ENCODE results near the gene RECK. TPM values are rescaled to one million over a fixed set of nuclear protein-coding genes. Genes with fewer than 3 reads are reported as not detected.
"Not testable (repeated sequence)": the region's sequence is repeated elsewhere in the genome, so short reads cannot be mapped to it uniquely, and the experiment has no call there.

Gene RECK, protein sequence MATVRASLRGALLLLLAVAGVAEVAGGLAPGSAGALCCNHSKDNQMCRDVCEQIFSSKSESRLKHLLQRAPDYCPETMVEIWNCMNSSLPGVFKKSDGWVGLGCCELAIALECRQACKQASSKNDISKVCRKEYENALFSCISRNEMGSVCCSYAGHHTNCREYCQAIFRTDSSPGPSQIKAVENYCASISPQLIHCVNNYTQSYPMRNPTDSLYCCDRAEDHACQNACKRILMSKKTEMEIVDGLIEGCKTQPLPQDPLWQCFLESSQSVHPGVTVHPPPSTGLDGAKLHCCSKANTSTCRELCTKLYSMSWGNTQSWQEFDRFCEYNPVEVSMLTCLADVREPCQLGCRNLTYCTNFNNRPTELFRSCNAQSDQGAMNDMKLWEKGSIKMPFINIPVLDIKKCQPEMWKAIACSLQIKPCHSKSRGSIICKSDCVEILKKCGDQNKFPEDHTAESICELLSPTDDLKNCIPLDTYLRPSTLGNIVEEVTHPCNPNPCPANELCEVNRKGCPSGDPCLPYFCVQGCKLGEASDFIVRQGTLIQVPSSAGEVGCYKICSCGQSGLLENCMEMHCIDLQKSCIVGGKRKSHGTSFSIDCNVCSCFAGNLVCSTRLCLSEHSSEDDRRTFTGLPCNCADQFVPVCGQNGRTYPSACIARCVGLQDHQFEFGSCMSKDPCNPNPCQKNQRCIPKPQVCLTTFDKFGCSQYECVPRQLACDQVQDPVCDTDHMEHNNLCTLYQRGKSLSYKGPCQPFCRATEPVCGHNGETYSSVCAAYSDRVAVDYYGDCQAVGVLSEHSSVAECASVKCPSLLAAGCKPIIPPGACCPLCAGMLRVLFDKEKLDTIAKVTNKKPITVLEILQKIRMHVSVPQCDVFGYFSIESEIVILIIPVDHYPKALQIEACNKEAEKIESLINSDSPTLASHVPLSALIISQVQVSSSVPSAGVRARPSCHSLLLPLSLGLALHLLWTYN
- 10 to 100 TPM; 20.1 to 30.3 TPM for total RNA-seq
- long read RNA-seq, donor 1, full-length matches to known transcripts = 3 of 15 reads
- long read RNA-seq, donor 1, partial matches to known transcripts = 8 of 15 reads
- long read RNA-seq, donor 1, other reads (novel, unspliced or antisense) = 4 of 15 reads
- long read RNA-seq, donor 2, partial matches to known transcripts = 5 of 18 reads
- long read RNA-seq, donor 2, other reads (novel, unspliced or antisense) = 10 of 18 reads

DNA sequence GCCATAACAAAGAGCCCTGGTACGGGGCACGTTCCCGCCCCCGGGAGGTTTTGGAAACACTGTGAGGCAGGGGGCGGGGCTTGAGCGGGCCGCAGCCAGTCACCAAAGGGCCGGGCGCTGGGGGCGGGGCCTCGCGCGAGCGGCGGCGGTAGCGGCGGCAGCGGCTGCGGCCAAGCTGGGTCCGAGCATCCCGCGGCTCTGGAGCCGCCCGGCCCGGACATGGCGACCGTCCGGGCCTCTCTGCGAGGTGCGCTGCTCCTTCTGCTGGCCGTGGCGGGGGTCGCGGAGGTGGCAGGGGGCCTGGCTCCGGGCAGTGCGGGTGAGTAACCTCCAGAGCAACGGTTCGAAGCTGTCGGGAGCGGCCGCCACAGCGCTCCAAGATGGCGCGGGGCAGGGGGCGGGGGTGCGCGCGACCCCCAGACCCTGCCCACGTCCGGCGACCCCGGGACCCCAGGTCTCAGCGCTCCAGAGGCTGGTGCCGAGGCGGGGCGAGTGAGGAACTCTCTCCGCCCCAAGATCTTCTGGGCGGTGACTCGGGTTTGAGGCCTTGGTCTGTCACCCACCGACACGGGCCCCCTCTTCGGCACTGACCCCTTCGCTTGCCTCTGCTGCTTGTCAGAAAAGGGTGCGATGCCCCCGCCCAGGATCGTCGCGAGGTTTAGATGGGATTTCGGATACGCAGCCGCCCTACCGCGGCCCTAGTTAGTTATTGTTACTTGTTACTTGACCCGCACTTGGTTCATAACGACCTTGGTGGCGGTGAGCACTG lies at the start of gene RECK:
RECK (plus strand) TSS at position 134 of the 769 bp plus-strand sequence; CDS start at position 220, 86 bp downstream.
- intact Hi-C loops (cut with DNase I) = loop anchor here in 1 of 2 donors (10.0 kb wide), 1 partner anchor 128 kb away; the partner anchor contains the start of gene CCIN
- DNase-seq (ENCODE audit: low spot score) = peak; percentile 96

DNA sequence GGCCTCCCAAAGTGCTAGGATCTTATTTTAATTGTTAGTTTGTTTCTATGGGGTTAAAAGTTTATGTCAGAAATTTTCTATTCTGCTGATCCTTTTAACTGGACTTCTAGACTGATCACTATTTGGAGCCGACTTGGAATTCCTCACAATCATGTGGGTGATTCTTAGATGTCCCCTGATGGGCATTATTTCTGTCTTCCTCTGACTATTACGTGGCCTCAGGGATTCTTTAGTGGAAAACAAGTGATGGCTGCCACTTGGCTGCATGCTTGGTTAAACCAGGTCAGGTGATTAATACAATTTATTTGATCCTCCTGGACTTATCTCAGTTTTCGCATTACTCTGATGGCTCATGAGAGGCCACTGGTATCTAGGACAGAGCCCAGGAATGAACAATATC lies 46.6 kb upstream of the RECK start:
- no peak for DNase-seq (ENCODE audit: low spot score)
- intact Hi-C loops (cut with DNase I) = no loop called here

DNA sequence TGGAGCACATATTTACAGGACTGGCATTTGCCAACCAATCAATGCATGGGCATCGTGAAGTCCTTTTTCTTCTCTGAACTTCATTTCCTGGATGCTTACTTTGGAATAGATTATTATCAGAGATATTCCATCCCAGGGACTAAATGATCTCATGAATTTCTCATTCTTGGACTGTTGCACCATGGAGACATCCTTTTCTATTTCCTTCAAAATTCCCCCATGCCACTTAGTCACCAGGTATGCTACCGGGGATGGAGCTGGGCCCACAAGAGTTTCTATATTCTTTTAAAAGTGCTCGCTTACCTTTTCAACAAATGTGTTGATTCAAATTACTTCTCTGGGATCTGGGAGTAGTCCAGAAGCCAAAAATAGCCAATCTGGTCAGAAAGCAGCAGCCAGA lies 43.6 kb upstream of the RECK start:
- intact Hi-C loops (cut with DNase I); DNase-seq (ENCODE audit: low spot score): not testable (repeated sequence)

DNA sequence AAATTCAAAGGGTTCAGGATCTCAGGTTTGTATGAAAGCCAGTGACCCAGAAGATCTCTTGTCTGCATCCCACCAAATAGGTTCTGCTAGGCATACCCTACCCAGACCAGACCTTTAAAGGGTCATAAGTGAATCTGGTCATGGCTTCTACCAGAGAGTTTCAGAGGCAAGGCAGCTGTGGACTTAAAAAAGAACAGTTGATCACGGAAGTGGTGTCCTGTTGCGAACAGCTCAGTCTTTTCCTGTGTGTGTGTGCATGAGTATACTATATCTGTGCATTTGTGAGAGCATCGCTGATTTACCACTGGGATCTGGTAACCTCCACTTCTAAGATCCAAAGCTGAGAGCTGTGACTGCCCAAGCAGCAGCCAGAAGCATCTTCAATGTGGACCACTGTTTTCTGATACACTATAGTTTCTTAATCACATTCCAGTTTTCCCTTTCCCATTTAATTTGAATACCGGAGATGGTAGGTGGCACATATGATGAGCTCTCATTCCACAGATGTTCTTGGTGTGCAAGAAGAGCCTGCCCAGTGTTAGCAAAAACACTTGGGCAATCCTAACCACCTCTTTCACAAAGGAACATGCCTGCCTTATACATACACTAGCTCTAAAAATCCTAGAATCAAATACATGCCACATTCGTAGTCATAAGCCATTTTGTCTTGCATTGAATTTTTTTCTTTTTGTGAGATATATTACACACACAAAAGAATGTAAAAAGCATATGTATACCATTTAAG lies 42.6 kb upstream of the RECK start:
- DNase-seq (ENCODE audit: low spot score) = no peak
- intact Hi-C loops (cut with DNase I) = no loop called here

DNA sequence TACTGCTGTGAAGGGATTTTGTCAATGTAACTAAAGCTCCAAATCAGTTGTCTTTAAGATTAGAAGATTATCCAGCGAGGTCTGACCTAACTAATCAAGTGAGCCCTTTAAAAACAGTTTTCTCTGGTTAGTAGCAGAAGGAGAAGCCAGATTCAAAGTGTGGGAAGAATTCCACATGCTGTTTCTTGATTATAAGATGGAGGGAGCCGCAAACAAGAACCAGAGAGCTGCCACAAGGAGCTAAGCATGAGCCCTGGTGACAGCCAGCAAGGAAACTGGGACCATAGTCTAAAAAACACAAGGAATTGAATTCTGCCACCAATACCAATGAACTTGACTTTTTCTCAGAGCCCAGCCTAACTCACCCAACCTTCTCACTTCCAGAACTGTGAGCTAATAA lies 41.8 kb upstream of the RECK start:
- intact Hi-C loops (cut with DNase I) = no loop called here
- DNase-seq (ENCODE audit: low spot score) = no peak

DNA sequence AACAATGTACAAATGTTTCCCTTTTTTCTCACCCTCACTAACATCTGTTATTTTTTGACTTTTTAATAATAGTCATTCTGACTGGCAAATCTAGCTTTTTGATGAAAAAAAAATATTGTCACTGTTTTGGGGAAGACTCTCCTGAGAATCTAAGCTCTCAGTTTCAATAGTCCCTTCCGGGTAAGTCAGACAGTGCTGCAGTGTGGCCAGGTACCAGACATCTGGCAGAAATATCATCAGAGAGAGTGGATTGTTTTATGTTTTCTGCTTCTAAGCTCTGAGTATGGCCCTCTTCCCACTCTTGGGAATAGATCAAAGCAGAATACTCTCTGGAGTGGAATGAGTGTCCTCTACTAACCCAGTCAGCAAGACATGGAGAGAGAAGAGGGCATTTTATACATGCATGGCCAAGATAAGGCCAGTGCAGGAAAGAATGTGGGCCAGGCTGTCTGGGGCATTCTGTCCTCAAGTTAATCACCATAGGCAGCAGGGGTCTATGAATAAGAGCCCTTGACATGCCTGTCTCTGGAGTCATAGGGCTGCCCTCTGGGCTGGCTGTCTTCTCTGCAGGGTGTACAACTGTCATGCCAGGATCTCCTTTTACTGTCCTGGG lies 40.2 kb upstream of the RECK start:
- no peak for DNase-seq (ENCODE audit: low spot score)

DNA sequence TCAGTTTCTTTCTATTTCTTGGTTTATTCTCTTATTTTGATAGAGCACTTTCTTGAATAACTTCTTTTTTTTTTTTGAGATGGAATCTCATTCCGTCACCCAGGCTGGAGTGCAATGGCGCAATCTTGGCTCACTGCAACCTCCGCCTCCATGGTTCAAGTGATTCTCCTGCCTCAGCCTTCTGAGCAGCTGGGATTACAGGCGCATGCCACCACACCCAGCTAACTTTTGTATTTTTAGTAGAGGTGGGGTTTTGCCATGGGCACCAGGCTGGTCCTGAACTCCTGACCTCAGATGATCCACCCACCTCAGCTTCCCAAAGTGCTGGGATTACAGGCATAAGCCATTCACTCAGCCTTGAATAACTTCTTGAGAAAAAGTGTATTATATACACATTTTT lies 39.7 kb upstream of the RECK start:
- intact Hi-C loops (cut with DNase I); DNase-seq (ENCODE audit: low spot score): not testable (repeated sequence)

More for the DNA sequence above, 40.2 kb upstream of the RECK start:
- intact Hi-C loops (cut with DNase I) = no loop called here

DNA sequence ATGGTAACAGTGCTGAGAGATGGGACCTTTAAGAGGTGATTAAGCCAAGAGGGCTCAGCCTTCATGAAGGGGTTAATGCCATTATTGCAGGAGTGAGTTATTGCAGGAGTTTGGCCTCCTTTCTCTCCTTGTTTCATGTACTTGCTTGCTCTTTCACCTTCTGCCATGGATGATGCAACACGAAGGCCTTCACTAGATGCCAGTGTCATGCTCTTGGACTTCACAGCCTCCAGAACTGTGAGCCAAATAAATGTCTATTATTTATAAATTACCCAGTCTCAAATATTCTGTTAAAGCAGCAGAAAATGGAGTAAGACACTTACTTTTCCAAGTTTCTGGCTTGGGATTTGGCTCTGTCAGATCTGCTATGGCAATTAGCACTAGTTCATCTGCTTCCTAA lies 38.4 kb upstream of the RECK start:
- DNase-seq (ENCODE audit: low spot score) = no peak
- intact Hi-C loops (cut with DNase I) = no loop called here

DNA sequence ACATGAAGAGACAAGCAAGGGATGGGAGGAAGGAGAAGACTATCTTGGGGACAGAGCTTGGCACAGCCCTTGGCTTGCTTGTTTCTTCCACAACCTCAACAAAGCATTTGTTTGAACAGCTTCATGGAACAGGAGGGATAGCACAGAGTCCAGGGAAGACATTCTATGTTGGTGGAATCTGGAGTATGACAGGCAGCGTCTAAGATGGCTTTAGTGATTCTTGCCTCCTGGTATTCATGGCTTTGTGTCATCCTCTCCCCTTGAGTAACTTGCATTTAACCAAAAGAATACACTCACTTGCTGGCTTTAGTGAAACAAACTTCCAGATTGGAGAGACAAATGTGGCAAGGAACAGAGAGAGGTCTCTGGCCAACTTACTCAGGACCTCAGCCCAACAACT lies 30.8 kb upstream of the RECK start:
- intact Hi-C loops (cut with DNase I) = no loop called here
- DNase-seq (ENCODE audit: low spot score) = no peak

DNA sequence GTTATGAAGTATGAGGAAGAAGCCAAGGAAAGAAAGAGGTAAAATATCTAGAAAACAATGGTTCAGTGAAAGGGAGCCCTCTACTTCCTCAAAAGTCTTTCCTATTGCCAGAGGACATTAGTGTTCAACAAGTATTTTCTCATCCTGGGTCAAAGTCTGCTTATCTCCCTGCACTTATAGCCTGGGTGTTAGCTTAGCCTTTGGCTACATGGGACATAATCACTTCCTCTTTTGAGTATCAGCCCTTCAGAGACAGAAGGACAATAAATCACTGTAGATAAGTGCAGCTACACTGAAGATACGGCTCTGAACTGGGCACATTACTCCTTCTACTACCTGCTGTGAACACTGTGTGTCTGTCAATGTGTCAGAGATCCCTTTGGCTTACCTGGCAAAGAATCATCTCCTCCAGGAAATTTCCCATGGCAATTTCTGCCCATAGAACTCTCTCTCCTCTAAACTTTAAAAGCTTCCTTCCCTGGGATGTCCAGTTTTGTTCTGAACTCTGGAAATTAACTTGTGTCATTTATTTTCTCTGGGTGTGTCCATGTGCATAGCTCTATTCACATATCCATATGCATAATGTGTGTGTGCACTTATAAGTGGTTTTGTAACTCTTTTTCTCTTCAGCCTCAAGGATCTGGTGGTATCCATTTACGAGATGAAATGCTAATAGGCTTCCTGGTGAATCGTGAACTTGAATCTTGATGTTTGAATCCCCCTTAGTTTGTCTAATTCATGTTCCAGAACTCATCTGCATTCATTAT lies 30.0 kb upstream of the RECK start:
- intact Hi-C loops (cut with DNase I) = no loop called here

DNA sequence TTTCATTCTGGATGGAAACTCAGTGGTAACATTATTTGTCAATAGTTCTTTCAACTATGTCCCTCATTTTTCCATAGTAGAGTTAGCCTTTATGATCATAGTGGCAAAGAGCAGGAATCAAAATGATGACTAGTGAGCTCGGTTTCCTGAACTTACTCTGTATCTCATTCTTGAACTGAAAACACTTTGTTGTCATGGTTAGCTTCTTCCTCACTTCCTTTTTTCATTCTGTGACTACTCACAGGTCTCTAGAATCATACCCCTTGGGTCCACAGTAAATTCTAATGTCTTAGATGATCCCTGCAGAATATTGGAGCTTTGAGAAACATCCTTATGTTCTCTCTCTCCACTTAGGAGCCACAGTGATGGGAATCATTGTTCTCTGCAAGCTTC lies 29.4 kb upstream of the RECK start:
- intact Hi-C loops (cut with DNase I) = no loop called here
- DNase-seq (ENCODE audit: low spot score) = no peak

More for the DNA sequence above, 30.0 kb upstream of the RECK start:
- no peak for DNase-seq (ENCODE audit: low spot score)

DNA sequence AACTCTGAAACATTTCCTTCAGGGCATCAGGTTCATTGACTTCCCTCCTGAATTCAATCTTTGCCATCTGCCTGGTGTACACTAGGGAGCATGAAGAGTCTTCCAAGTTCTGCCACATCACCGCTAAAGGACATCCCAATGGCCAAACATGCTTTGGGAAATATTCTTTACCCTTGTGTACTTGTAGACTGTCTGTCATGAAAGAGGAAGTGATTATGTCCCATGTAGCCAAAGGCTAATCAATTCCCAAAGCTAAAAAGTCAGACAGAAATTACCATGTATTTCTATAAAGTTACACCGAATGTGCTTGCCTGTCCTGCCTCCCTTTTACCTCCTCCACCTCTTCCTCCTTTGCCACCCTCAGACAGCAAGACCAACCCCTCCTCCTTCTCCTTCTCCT lies 28.9 kb upstream of the RECK start:
- intact Hi-C loops (cut with DNase I) = no loop called here
- DNase-seq (ENCODE audit: low spot score) = no peak

DNA sequence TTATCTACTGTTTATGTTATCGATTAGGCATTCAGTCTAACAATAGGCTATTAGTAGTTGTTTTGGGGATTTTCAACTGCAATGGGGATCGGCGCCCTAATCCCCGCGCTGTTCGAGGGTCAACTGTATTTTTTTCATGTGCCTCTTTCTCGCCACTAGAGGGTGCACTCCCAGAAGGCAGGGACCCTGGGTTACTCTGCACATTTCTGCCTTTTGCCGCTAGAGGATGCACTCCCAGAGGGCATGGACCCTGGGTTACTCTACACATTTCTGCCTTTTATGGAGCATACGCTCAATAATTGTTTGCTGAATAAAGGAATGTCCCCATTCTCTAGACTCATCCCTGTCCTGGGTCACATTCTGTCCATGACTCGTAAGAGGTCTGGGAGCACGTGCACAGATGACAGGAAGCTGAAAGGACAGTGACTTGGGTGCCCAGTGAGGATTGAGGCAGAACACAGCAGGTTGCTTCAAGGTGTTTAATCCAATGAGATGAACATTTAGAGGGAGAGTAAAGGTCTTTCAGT lies 27.9 kb upstream of the RECK start:
- intact Hi-C loops (cut with DNase I) = no loop called here
- no peak for DNase-seq (ENCODE audit: low spot score)

DNA sequence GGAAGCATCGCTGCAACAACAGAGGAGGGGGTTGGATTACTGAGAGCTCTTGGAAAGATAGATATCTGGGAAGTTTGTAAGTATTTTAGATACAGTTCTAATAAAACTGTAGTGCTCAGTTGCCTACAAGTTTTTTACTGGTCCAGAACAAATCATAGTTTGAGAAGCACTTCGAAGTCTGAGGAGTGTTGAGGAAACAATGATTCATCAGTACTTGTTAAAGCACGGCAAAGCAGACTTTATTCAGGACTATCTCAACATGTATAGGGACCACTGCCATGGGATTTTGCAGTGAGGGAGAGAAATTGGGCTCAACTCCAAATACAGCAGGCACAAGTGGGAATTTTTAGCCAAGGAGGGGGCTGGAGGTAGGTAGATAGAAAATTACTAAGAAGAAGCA lies 25.3 kb upstream of the RECK start:
- DNase-seq (ENCODE audit: low spot score) = no peak
- intact Hi-C loops (cut with DNase I) = loop anchor here in 1 of 2 donors (10.0 kb wide), 1 partner anchor 57 kb away; the partner anchor contains the start of gene OR2S2

DNA sequence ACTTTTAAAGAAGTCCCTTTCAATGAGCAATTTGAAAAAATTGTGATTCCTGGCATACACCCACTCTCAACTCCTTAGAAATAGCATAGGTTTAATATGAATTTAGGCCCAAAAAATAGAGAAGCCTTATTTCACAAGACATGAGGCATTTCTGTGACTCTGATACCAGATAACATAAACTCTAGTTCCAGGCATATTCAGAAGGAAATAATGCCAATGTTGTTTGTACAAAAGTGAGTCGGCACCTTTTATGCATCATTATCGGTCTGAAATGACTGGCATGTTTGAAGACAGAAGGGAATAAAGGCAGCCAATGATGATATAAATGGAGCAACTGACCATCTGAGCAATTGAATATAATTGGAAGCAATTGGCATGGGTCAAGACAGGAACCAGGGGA lies 19.4 kb upstream of the RECK start:
- intact Hi-C loops (cut with DNase I) = loop anchor here in 1 of 2 donors (10.0 kb wide), 1 partner anchor 62 kb away; the partner anchor contains the start of gene OR2S2
- no peak for DNase-seq (ENCODE audit: low spot score)

DNA sequence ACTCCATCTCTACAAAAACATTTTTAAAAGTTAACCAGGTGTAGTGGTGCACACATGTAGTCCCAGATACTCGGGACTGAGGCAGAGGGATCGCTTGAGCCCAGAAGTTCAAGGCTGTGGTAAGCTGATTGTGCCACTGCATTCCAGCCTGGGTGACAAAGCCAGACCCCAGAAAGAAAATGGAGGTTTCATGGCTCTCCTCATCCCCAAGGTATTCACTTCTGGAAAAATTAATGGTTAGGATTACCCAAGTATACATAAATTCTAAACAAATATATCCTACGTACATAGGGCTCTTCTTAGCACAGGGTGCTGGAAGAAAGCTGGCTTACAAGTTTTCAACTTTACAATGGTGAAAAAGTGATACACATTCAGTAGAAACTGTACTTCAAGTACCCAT lies 18.6 kb upstream of the RECK start:
- no peak for DNase-seq (ENCODE audit: low spot score)
- intact Hi-C loops (cut with DNase I) = loop anchor here in 1 of 2 donors (10.0 kb wide), 1 partner anchor 63 kb away; the partner anchor contains the start of gene OR2S2

Measured in posterior vena cava (tissue), 2 donors.